Renal cortical epithelial cell (primary cell): Measurements from ENCODE around the gene RPGR. TPM values are rescaled to one million over a fixed set of nuclear protein-coding genes. Genes with fewer than 3 reads are reported as not detected.

ENCODE experiments used
- DNase-seq: peaks from one replicate; pipeline ENCODE4 v3.0.0-alpha.2; 2011; ENCODE audit warnings: low read depth
- total RNA-seq: library from RNA; depleted of rRNA; stranded (reverse); fragments of >200 nt; gene quantifications from 2 replicates; pipeline ENCODE4 v1.2.3, GENCODE V29; 2014

RPGR gene
- total RNA-seq, 1 donor from 2014 or later, result 7.2 TPM

- no peak for DNase-seq
Observed at GRCh38 chrX:38256019-38256418, 71.3 kb downstream of the RPGR start.

GRCh38 chrX:38249965-38250364 is 77.3 kb downstream of the RPGR start:
- DNase-seq, result no peak

- DNase-seq, result no peak
Observed at GRCh38 chrX:38247051-38247450, 80.3 kb downstream of the RPGR start.

DNA sequence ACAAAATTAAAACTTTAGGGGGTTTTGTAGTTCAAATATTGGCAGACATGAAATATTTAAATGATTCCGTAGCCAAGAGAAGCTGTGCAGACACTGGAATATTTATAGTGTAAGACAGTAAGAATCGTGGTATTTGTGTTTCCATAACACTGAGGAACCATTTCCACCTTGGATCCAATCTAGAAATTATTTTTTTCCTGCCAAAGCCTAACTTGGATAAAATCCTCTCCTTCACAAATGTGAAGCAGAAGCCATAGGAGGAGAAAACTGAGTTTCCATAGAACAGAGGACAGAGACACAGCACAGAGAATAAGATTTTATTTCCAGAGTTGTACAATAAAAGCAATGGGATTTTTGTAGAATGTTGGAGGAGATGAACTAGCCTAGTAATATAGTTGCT is 86.8 kb downstream of the RPGR start:
- no peak for DNase-seq

DNA sequence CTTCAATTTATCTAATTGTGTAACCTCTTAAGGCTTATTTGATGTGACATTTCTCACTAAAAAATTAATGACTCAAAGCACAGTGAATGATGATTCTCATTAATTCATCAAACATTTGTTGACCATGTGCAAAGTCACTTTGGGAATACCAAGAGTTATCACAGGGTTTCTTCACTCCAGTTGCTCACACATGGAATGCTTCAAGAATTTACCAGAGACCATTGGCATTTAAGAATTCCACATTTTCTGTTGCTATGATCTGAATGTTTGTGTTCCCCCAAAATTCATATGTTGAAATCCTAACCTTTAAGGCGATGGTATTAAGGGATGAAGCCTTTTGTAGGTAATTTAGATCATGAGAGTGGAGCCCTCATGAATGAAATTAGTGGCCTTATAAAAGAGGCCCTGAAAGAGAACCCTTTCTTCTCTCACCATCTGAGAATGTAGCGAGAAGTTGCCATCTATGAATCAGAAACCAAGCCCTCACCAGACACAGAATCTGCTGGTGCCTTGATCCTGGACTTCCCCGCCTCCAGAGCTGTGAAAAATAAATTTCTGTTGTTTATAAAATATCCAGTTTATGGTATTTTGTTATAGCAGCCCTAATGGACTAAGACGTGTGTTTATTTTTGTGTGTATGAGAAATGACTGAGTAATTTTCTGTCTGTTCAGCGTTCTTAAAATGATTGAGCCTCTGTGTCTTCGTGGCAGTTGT is 90.3 kb downstream of the RPGR start:
- no peak for DNase-seq

- peak; percentile 82 for DNase-seq
Observed at GRCh38 chrX:38233891-38234667, 93.2 kb downstream of the RPGR start.

DNA sequence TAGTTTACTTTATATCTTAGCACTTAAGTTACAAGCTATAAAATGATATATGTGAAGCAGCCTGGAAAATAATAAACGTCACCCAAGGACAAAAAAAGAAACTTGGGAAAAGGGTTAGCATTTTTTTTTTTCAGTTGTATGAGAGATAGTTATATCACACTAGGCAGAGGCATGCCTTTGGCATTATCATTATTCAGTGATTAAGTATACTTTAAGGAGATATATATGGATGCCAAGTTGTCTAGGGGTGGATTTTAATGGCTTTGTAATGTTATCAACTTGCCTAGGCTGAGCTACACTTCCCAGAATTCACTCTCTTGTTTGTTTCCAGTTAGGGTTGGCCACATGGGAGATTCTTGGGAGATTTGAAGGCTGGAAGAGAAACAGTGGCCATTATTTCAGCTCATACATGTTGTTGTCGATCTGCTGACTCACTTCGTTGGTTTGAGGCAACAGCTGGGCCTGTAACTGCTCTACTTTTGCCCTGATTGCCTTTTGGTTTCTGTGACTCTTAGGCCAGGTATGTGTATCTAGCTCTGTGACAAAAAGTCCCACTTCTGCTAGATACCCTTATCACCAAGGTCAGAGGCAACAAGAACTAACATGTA is 95.1 kb downstream of the RPGR start:
- DNase-seq, result peak; percentile 23

GRCh38 chrX:38225093-38225492 is 102.2 kb downstream of the RPGR start:
- peak; percentile 5 for DNase-seq

DNA sequence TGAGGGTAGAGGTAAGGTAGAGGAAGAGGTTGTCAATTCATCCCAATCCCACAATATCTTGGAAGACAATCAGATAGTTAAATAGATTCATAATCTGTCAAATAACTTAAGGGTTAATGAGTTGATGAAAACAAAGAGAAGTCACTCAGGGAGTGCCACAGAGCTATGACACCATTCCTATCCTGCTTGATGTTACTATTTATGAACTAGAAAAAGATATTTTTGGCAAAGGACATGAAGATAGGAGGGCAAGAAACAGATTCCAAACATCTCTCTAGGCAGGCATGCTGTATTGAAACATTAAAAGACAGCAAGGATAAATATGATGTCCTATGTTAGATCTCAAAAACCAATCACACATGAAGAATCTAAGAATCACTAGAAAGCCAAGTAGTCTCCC is 103.1 kb downstream of the RPGR start:
- DNase-seq, result no peak

DNA sequence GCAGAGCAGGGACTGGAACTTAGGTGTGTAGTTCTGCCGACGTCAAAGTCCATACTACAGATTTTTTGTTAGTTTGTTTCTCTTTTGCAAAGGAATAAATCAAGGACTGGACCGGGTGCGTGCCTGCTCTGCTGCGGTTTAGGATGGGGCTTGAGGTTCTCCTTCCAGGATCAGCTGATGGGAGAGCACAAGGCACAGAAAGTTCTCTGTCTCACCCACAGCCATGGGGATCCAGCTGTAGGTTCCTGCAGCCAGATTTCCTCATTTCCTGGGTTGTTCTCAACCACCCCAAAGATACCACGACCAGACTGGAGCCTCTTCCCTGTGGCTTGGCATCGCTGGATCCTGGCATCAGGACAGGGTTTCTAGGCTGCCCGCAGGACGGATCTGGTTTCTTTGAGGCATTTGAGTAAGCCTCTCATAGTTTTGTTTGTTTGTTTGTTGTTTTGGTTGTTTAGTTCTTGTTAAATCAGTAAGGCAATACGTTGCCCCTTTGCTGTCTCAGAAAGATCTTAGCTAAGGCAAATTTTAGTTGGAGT is 105.8 kb downstream of the RPGR start:
- DNase-seq, result no peak

GRCh38 chrX:38220415-38221390 is 106.6 kb downstream of the RPGR start, which contains the start of gene SRPX:
Gene SRPX, minus strand, starts transcription at chrX:38220871. Its CDS starts 79 bp downstream, at chrX:38220792.
- no peak for DNase-seq

- DNase-seq, result peak; percentile 23
Observed at GRCh38 chrX:38220024-38220414, 107.3 kb downstream of the RPGR start.

Other genes starting within 250 kb of the RPGR start
- gene SRPX, start 106.6 kb downstream of the RPGR start, total RNA-seq, result 5.9 and 8.3 TPM in 2 replicates
- gene OTC, start 25.1 kb upstream of the RPGR start, total RNA-seq, result not detected in 2 replicates
- gene TSPAN7, start 234.0 kb upstream of the RPGR start, total RNA-seq, result 0.89 TPM in 1 of 2 replicates, not detected in the other